Small intestine (tissue), 7 donors: ENCODE measurements around the gene PCAT6. TPM values are rescaled to one million over a fixed set of nuclear protein-coding genes. Genes with fewer than 3 reads are reported as not detected.

Experiments used
- DNase-seq, 2 donors: peaks; one replicate each; pipeline versions ENCODE4 v3.0.0 to v3.0.0-alpha.2; 2013
- FAIRE-seq: peaks from 2 replicates; lab custom pipeline; 2012; peaks lifted over from hg19 to GRCh38; lab: Jason Lieb, UNC
- H3K27ac ChIP-seq, 3 donors: one replicate each; pipeline ENCODE4 v1.5.1; 2013; ENCODE audit warnings: low read length in 2 of 3, mild to moderate bottlenecking in 2 of 3, control low read depth in 1 of 3, inconsistent platforms in 1 of 3, low read depth in 1 of 3, moderate library complexity in 1 of 3
- H3K27me3 ChIP-seq, 3 donors: one replicate each; pipeline ENCODE4 v1.6.1; 2013; ENCODE audit warnings: low read length in 3 of 3, inconsistent platforms in 1 of 3; ENCODE audit not compliant: control insufficient read depth in 3 of 3, insufficient read depth in 3 of 3
- H3K36me3 ChIP-seq, 3 donors: one replicate each; pipeline ENCODE4 v1.6.1; 2013; ENCODE audit warnings: low read length in 3 of 3, inconsistent platforms in 1 of 3, low read depth in 1 of 3, mild to moderate bottlenecking in 1 of 3, moderate library complexity in 1 of 3; ENCODE audit not compliant: control insufficient read depth in 3 of 3, insufficient read depth in 2 of 3
- H3K4me1 ChIP-seq, 3 donors: one replicate each; pipeline ENCODE4 v1.6.1; 2013; ENCODE audit warnings: low read length in 2 of 3, inconsistent platforms in 1 of 3, low read depth in 1 of 3, mild to moderate bottlenecking in 1 of 3, moderate library complexity in 1 of 3; ENCODE audit not compliant: control insufficient read depth in 3 of 3, insufficient read depth in 2 of 3
- H3K4me3 ChIP-seq, 3 donors: one replicate each; pipeline ENCODE4 v1.5.1; 2013; ENCODE audit warnings: low read length in 3 of 3, control low read depth in 1 of 3, inconsistent platforms in 1 of 3, low read depth in 1 of 3, mild to moderate bottlenecking in 1 of 3, moderate library complexity in 1 of 3
- H3K9me3 ChIP-seq, 2 donors: one replicate each; pipeline ENCODE4 v1.6.1; 2013; ENCODE audit warnings: low read depth in 1 of 2, low read length in 1 of 2; ENCODE audit not compliant: control insufficient read depth in 2 of 2, insufficient read depth in 1 of 2
- WGBS, 3 donors: extraction: QIAGEN DNeasy Blood & Tissue Kit; methylation state at CpG; one replicate each; pipeline ENCODE4 v1.1.7; 2013; 5-methylcytosine and 5-hydroxymethylcytosine counted together
- polyA plus RNA-seq, 4 donors: library from polyadenylated mRNA; stranded (reverse) in 3 of 4; unstranded in 1 of 4; fragments of 200-250 nt in 3 of 4; fragments of 120-200 nt in 1 of 4; gene quantifications; one replicate each; pipeline versions ENCODE4 v1.2.1 to v1.2.3, GENCODE V29; 2013
- donor health status: healthy with polysubstance abuse.
- donor health status: control.
- donor health status: control.
- donor health status: Bipolar disorder and iron deficiency.
- donor health status: healthy.

Gene PCAT6
- polyA plus RNA-seq, 4 donors, result 1.2 to 2.1 (median 1.6) TPM

DNA sequence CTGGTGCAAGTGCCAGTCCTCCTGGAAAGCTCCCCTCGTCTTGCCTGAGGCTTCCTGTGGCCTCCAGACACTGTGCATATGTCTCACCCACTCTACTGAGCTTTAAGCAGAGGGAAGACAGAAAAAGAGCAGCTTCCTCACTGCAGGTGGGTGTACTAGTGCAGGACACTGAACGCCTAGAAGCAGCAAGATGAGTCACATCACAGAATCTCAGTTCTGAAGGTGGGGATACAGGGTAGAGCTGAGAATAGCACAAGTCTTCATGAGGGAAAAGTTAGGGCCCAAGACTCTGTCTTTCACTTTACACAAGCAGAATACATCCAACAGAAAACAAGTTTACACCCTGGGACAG is 37.4 kb downstream of the PCAT6 start:
- H3K27me3 ChIP-seq, result no peaks in the 10 kb centered on the region
- H3K4me1 ChIP-seq, result no peaks in the 10 kb centered on the region
- FAIRE-seq (no peak), DNase-seq (no peak)
- no peaks in the 10 kb centered on the region for H3K9me3 ChIP-seq
- H3K27ac ChIP-seq, result no peak overlapping the region
- peaks cover 0 to 10% (median 0%) of the 10 kb centered on the region in 3 donors for H3K36me3 ChIP-seq
- no peak overlapping the region for H3K4me3 ChIP-seq
- 39 to 44% (median 41%) methylated on average over 2 of the region's 2 CpGs for WGBS, 3 donors

GRCh38 chr1:202850593-202851362 is 40.0 kb downstream of the PCAT6 start:
- Histone ChIP-seq H3K27ac (no peak overlapping the region), H3K4me1 (no peaks in the 10 kb centered on the region), H3K36me3 (peaks cover 0 to 21% (median 0%) of the 10 kb centered on the region in 3 donors), H3K4me3 (no peak overlapping the region), H3K27me3 (no peaks in the 10 kb centered on the region), H3K9me3 (no peaks in the 10 kb centered on the region)
- FAIRE-seq (no peak), DNase-seq (no peak)
- 86 to 90% (median 89%) methylated on average over 7 of the region's 7 CpGs for WGBS, 3 donors

- peaks cover 0 to 8% (median 0%) of the 10 kb centered on the region in 3 donors for H3K4me1 ChIP-seq
- H3K4me3 ChIP-seq, result no peak overlapping the region
- H3K27me3 ChIP-seq, result no peaks in the 10 kb centered on the region
- no peak overlapping the region for H3K27ac ChIP-seq
- peaks cover 0 to 24% (median 0%) of the 10 kb centered on the region in 3 donors for H3K36me3 ChIP-seq
- WGBS, 3 donors, result 70 to 74% (median 70%) methylated on average over 15 of the region's 15 CpGs
- H3K9me3 ChIP-seq, result no peaks in the 10 kb centered on the region
- FAIRE-seq (no peak), DNase-seq (peak; percentile 44 to 47)
Observed at GRCh38 chr1:202852163-202852904, 41.6 kb downstream of the PCAT6 start.

GRCh38 chr1:202854787-202855186 is 44.0 kb downstream of the PCAT6 start:
- Histone ChIP-seq H3K4me1 (peaks cover 0 to 30% (median 1%) of the 10 kb centered on the region in 3 donors), H3K27me3 (no peaks in the 10 kb centered on the region), H3K4me3 (no peak overlapping the region), H3K9me3 (no peaks in the 10 kb centered on the region), H3K27ac (no peak overlapping the region), H3K36me3 (peaks cover 0 to 30% (median 0%) of the 10 kb centered on the region in 3 donors)
- WGBS, 3 donors, result 71 to 81% (median 74%) methylated on average over 8 of the region's 8 CpGs
- FAIRE-seq (no peak), DNase-seq (no peak)

DNA sequence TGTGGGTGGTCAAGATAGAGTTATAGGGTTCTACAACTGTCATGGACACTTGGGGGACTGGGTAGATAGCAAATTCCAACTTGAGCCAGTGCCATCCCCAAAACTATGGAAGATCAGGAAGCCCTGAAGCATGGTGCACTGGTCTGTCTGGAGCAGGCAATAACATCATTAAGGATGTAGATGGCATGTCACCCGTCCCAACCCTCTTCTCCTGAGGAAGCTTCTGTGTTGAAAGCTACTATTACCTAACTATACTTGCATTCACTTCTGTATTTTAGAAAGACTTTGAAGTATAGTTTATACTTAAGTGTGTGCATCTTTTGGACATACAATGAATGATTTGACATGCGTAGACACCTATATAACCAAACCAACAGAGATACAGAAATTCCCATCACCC is 45.3 kb downstream of the PCAT6 start:
- no peak for FAIRE-seq
- Histone ChIP-seq H3K4me3 (no peak overlapping the region), H3K27me3 (no peaks in the 10 kb centered on the region), H3K4me1 (peaks cover 0 to 38% (median 4%) of the 10 kb centered on the region in 3 donors), H3K36me3 (peaks cover 0 to 30% (median 0%) of the 10 kb centered on the region in 3 donors), H3K9me3 (no peaks in the 10 kb centered on the region), H3K27ac (no peak overlapping the region)
- WGBS, 3 donors, result 93 to 96% (median 95%) methylated on average over 2 of the region's 2 CpGs
- no peak for DNase-seq

DNA sequence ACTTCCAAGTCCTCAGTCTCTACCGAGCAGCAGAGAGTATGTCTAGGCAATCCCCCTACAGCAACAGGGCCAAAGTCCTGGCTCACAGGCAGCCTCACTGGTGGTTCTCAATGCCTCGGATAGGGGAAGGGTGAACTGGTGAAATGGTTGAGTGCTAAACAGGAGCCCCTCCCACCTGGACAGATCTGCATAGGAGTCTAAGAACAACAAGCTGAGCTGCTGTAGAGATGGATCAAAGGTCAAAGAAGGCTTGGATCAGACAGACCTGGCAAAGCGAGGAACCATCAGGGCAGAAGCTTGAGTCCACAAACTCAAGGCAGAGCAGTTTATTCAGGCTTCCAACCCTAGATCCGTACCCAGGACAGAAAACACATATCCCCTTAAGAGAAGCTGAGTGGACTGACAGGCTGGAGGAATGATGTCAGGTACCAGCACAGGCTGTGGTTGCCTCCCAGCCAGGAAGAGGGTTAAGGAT is 46.4 kb downstream of the PCAT6 start:
- Histone ChIP-seq H3K9me3 (no peaks in the 10 kb centered on the region), H3K4me3 (no peak overlapping the region), H3K36me3 (peaks cover 0 to 27% (median 0%) of the 10 kb centered on the region in 3 donors), H3K27me3 (no peaks in the 10 kb centered on the region), H3K4me1 (peaks cover 0 to 38% (median 4%) of the 10 kb centered on the region in 3 donors), H3K27ac (peak overlapping the region in 2 of 3 donors; percentile 0 to 70)
- no peak for FAIRE-seq
- DNase-seq, result peak; percentile 85 to 87
- WGBS, 3 donors, result 11 to 44% (median 34%) methylated on average over 4 of the region's 4 CpGs

DNA sequence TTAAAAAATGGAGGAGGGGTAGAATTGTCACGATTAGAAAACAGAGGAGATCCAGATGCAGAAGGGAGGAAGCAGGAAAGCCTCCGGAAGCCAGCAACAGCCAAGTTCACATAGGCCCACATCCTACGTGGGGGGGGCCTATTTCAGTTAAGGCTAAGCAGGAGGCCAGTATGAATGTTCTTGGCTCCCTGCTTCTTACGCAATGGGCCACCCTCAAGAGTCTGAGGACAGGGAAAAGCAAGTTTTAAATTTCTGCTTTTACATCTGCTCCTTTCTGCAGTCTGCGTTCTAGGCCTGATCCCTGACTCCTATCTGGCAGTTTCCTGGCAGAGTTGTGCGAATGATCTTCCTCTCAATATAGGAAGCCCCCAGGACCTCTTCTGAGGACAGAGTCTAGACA is 47.6 kb downstream of the PCAT6 start:
- 57 to 70% (median 68%) methylated on average over 6 of the region's 6 CpGs for WGBS, 3 donors
- no peak overlapping the region for H3K4me3 ChIP-seq
- H3K27me3 ChIP-seq, result no peaks in the 10 kb centered on the region
- H3K9me3 ChIP-seq, result no peaks in the 10 kb centered on the region
- H3K27ac ChIP-seq, result peak overlapping the region; percentile 20 to 51 (median 35)
- H3K4me1 ChIP-seq, result peaks cover 0 to 48% (median 4%) of the 10 kb centered on the region in 3 donors
- H3K36me3 ChIP-seq, result peaks cover 0 to 20% (median 0%) of the 10 kb centered on the region in 3 donors
- no peak for FAIRE-seq
- no peak for DNase-seq

DNA sequence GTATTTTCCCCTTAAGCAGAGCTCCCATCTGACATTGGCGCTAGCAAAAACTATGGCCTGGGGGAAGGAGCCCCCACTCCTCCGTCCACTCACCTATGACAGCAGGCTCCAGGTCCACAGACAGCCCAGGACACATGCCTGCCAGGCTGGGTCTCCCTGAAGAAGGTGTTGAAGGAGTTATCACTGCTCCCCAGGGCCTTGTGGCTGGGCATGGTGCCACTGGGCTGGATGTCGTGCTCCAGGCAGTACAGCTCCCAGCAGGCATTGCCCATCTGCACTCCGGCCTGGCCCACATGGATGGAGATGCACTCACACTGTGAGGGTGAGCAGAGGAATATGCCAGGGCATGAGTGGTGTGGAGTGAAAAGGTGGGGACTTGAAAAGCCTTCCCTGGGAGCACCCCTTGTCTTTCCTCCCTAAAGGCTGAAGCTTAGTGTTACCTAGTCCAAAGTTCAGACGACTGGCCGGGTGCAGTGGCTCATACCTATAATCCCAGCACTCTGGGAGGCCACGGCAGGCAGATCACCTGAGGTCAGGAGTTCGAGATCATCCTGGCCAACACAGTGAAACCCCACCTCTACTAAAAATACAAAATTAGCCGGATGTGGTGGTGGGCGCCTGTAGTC is 48.1 kb downstream of the PCAT6 start:
- H3K27me3 ChIP-seq, result no peaks in the 10 kb centered on the region

More for the DNA sequence above, 48.1 kb downstream of the PCAT6 start:
- FAIRE-seq, result no peak
- no peaks in the 10 kb centered on the region for H3K9me3 ChIP-seq
- WGBS, 3 donors, result 45 to 72% (median 62%) methylated on average over 10 of the region's 10 CpGs
- peaks cover 0 to 20% (median 0%) of the 10 kb centered on the region in 3 donors for H3K36me3 ChIP-seq
- peak overlapping the region; percentile 20 to 51 (median 35) for H3K27ac ChIP-seq
- DNase-seq, result peak in 1 of 2 donors; percentile 20
- no peak overlapping the region for H3K4me3 ChIP-seq
- peaks cover 0 to 54% (median 4%) of the 10 kb centered on the region in 3 donors for H3K4me1 ChIP-seq
